CD4-positive, alpha-beta T cell (primary cell): ENCODE results near the gene XPO1. TPM values are rescaled to one million over a fixed set of nuclear protein-coding genes. Genes with fewer than 3 reads are reported as not detected.
A peak's percentile ranks its signal among the peaks of the same experiment; 100 is the strongest.

Experiments
- ATAC-seq: fragments of 200-7000 bp; cut with Tn5 transposase; one replicate; pipeline ENCODE4 v1.10.0; 2022; ENCODE audit warnings: mild to moderate bottlenecking; ENCODE audit not compliant: poor library complexity
- CTCF ChIA-PET: fragments of 350-600 bp; sonication (Branson Sonifier 250); formaldehyde crosslinking; loops from one replicate; lab custom pipeline; 2021; ENCODE audit warnings: antibody characterized with exemption, inconsistent platforms; lab: Charles Lee
- POLR2A ChIA-PET: fragments of 350-600 bp; sonication (Branson Sonifier 250); formaldehyde crosslinking; loops from one replicate; lab custom pipeline; 2021; ENCODE audit warnings: antibody characterized with exemption, inconsistent platforms; lab: Charles Lee
- DNase-seq, 14 experiments: peaks; one replicate each; pipeline ENCODE4 v3.0.0-alpha.2; 2013 to 2020; ENCODE audit warnings: mixed read lengths in 2 of 14
- H3K27ac ChIP-seq, 2 donors: one replicate each; pipeline versions ENCODE4 v1.5.1 to v1.7.0; 2013; ENCODE audit warnings: low read length in 2 of 2, low read depth in 1 of 2, mild to moderate bottlenecking in 1 of 2
- H3K27me3 ChIP-seq, 2 experiments: 1 replicate in 1 of 2; 2 replicates in 1 of 2; pipeline versions ENCODE4 v1.6.1 to v1.7.0; 2013; ENCODE audit warnings: low read length in 2 of 2, control low read depth in 1 of 2, mild to moderate bottlenecking in 1 of 2, moderate library complexity in 1 of 2; ENCODE audit not compliant: insufficient read depth in 2 of 2, control insufficient read depth in 1 of 2
- H3K36me3 ChIP-seq: one replicate; pipeline ENCODE4 v1.6.1; 2013; ENCODE audit warnings: low read length, control low read depth; ENCODE audit not compliant: insufficient read depth
- H3K4me1 ChIP-seq: one replicate; pipeline ENCODE4 v1.6.1; 2013; ENCODE audit warnings: low read length, control low read depth; ENCODE audit not compliant: insufficient read depth
- H3K4me3 ChIP-seq: one replicate; pipeline ENCODE4 v1.5.1; 2013; ENCODE audit warnings: mild to moderate bottlenecking, low read length, moderate library complexity
- H3K9me3 ChIP-seq, 2 experiments: 1 replicate in 1 of 2; 2 replicates in 1 of 2; pipeline versions ENCODE4 v1.6.1 to v1.7.0; 2013; ENCODE audit warnings: low read length in 2 of 2, mild to moderate bottlenecking in 2 of 2, control low read depth in 1 of 2, moderate library complexity in 1 of 2; ENCODE audit not compliant: control insufficient read depth in 1 of 2, insufficient read depth in 1 of 2
- H3K27ac Mint-ChIP-seq: one replicate; pipeline ENCODE4 v1.8.0; 2020; ENCODE audit warnings: mixed read lengths
- H3K27me3 Mint-ChIP-seq: one replicate; pipeline ENCODE4 v1.8.0; 2021; ENCODE audit warnings: mixed read lengths
- H3K36me3 Mint-ChIP-seq: one replicate; pipeline ENCODE4 v1.8.0; 2021; ENCODE audit warnings: low read depth, mixed read lengths
- H3K4me1 Mint-ChIP-seq: one replicate; pipeline ENCODE4 v1.8.0; 2021; ENCODE audit warnings: low read depth, mixed read lengths
- H3K4me3 Mint-ChIP-seq: one replicate; pipeline ENCODE4 v1.8.0; 2020; ENCODE audit warnings: mild to moderate bottlenecking, mixed read lengths
- H3K9me3 Mint-ChIP-seq: one replicate; pipeline ENCODE4 v1.8.0; 2020; ENCODE audit warnings: mixed read lengths
- intact Hi-C, 2 experiments: fragments of 100-400 bp; cut with DNase I in 1 of 2; cut with micrococcal nuclease in 1 of 2; formaldehyde crosslinking; loops; one replicate each; pipeline versions ENCODE4 v1.15.1 to v1.9.0; 2023 to 2025; cut with DNase I, micrococcal nuclease
- total RNA-seq, 174 experiments: library from RNA in 2 of 174; stranded (reverse) in 2 of 174; gene quantifications; one replicate each; pipeline ENCODE4 v1.2.3 and lab custom pipeline; 2021 to 2026
- TF ChIP-seq, protein P1 (sequence below): fragments of 200-600 bp; IDR thresholded peaks from one replicate; pipeline ENCODE4 v1.8.0; 2022; ENCODE audit warnings: antibody characterized with exemption, mild to moderate bottlenecking

XPO1 gene
- total RNA-seq, 2 experiments from 2014 or later: 111 to 118 TPM

DNA sequence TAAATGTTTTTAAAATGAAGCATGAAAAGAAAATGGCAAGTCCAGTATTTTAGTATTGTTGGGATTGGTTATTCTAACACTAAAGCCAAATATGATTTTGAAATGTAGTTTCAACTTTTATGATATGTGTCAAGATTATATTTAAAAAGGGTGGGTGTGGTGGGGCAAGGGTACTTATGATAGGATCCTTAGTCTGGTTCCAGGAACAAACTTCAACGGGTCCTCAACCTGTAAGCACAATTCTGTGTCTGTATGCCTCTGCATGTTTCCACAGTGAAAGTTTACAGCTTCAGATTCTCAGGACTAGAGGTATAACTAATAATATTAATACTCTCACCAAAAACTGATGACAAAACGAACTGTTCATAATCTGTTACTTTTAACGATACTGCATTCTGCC is 73.1 kb downstream of the XPO1 start:
- Mint-ChIP-seq H3K4me3 (peak overlapping the region; percentile 45), H3K4me1 (peaks cover 78% of the 10 kb centered on the region), H3K27me3 (no peaks in the 10 kb centered on the region), H3K36me3 (peaks cover 47% of the 10 kb centered on the region), H3K27ac (peak overlapping the region; percentile 44), H3K9me3 (no peaks in the 10 kb centered on the region)
- H3K9me3 ChIP-seq: no peaks in the 10 kb centered on the region
- CTCF ChIA-PET: no interaction called here
- H3K27me3 ChIP-seq: no peaks in the 10 kb centered on the region
- peaks cover 65% of the 10 kb centered on the region for H3K4me1 ChIP-seq
- POLR2A ChIA-PET: no interaction called here
- TF ChIP-seq, protein P1, sequence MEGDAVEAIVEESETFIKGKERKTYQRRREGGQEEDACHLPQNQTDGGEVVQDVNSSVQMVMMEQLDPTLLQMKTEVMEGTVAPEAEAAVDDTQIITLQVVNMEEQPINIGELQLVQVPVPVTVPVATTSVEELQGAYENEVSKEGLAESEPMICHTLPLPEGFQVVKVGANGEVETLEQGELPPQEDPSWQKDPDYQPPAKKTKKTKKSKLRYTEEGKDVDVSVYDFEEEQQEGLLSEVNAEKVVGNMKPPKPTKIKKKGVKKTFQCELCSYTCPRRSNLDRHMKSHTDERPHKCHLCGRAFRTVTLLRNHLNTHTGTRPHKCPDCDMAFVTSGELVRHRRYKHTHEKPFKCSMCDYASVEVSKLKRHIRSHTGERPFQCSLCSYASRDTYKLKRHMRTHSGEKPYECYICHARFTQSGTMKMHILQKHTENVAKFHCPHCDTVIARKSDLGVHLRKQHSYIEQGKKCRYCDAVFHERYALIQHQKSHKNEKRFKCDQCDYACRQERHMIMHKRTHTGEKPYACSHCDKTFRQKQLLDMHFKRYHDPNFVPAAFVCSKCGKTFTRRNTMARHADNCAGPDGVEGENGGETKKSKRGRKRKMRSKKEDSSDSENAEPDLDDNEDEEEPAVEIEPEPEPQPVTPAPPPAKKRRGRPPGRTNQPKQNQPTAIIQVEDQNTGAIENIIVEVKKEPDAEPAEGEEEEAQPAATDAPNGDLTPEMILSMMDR: no peak
- intact Hi-C loops: no loop called here
- no peak for DNase-seq
- no peak for ATAC-seq
- no peak overlapping the region for H3K4me3 ChIP-seq
- no peak overlapping the region for H3K27ac ChIP-seq
- peaks cover 13% of the 10 kb centered on the region for H3K36me3 ChIP-seq

DNA sequence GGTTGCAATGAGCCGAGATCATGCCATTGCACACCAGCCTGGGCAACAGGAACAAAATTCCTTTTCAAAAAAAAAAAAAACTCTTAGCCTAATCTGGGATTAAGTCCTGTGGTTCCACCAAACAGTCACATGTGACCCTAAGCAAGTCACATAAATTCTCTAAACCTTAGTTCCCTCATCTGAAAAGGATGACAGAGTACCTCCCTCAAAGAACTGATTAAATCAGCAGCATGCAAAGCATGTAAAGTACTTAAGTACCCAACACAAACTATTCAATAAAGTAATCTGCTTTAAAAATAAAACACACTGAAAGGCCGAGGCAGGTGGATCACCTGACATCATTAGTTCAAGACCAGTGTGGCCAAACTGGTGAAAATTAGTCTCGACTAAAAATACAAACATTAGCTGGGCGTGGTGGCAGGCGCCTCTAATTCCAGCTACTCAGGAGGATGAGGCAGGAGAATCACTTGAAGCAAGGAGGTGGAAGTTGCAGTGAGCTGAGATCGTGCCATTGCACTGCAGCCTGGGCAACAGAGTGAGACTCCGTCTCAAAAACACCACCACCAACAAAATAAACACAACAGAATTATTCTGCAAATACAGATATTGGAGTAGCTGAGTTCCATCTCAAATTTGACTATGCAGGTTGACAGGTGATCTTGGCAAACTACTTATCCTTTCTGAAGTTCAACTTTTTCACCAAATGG is 74.2 kb downstream of the XPO1 start:
- Histone ChIP-seq H3K27me3 (no peaks in the 10 kb centered on the region), H3K9me3 (no peaks in the 10 kb centered on the region), H3K36me3 (peaks cover 14% of the 10 kb centered on the region), H3K27ac (no peak overlapping the region), H3K4me1 (peaks cover 63% of the 10 kb centered on the region), H3K4me3 (no peak overlapping the region)
- intact Hi-C loops: no loop called here
- Mint-ChIP-seq H3K27me3 (no peaks in the 10 kb centered on the region), H3K4me1 (peaks cover 80% of the 10 kb centered on the region), H3K9me3 (no peaks in the 10 kb centered on the region), H3K36me3 (peaks cover 42% of the 10 kb centered on the region), H3K27ac (peak overlapping the region; percentile 5), H3K4me3 (peak overlapping the region; percentile 45)
- no peak for DNase-seq
- ChIA-PET POLR2A (no interaction called here), CTCF (no interaction called here)
- ATAC-seq: no peak
- TF ChIP-seq, protein P1: no peak

DNA sequence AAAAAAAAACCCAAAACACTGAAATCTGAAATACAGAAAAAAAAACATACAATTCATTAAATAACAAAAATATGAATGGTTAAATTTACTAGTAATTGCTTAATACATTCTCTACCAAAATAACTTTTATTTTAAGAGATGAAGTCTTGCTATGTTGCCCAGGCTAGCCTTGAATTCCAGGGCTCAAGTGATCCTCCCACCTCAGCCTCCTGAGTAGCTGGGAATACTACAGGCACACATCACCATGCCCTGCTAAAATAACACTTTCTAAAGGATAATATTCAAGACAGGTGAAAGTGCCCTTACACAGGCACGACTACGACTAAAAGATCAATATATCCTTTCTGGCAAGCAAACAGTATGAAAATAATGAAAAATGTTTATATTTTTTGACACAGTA is 76.8 kb downstream of the XPO1 start:
- Mint-ChIP-seq H3K9me3 (no peaks in the 10 kb centered on the region), H3K27ac (no peak overlapping the region), H3K27me3 (no peaks in the 10 kb centered on the region), H3K36me3 (peaks cover 33% of the 10 kb centered on the region), H3K4me1 (peaks cover 88% of the 10 kb centered on the region), H3K4me3 (no peak overlapping the region)
- Histone ChIP-seq H3K27me3 (no peaks in the 10 kb centered on the region), H3K27ac (no peak overlapping the region), H3K36me3 (peaks cover 9% of the 10 kb centered on the region), H3K4me1 (peaks cover 63% of the 10 kb centered on the region), H3K9me3 (no peaks in the 10 kb centered on the region), H3K4me3 (no peak overlapping the region)
- intact Hi-C loops: no loop called here
- DNase-seq (no peak), ATAC-seq (no peak)
- CTCF ChIA-PET: interaction anchor here (2.0 kb wide), 1 partner anchor 35 kb away, joined by 6 read pairs; no protein-coding TSS in a partner anchor
- TF ChIP-seq, protein P1: no peak
- POLR2A ChIA-PET: no interaction called here
